Germinal center (tissue), 1 donor: ENCODE data around the gene C5orf63.
"Not testable (repeated sequence)": the region's sequence is repeated elsewhere in the genome, so short reads cannot be mapped to it uniquely, and the experiment has no call there.

Source experiments
- DNase-seq: peaks from one replicate; pipeline ENCODE4 v3.0.0; 2012; ENCODE audit warnings: mixed read lengths, low spot score

C5orf63 gene

GRCh38 chr5:127031147-127031862 lies 42.0 kb downstream of the C5orf63 start:
- DNase-seq, result peak; percentile 36

- peak; percentile 97 for DNase-seq
These were observed 42.8 kb downstream of the C5orf63 start, which contains the start of gene MARCHF3 for GRCh38 chr5:127030259-127031146. MARCHF3 (minus strand) TSS chr5:127030558; CDS start chr5:126918171, 112,387 bp downstream.

GRCh38 chr5:127029581-127030258 lies 43.6 kb downstream of the C5orf63 start:
- DNase-seq, result peak; percentile 33

GRCh38 chr5:127028822-127029457 lies 44.4 kb downstream of the C5orf63 start:
- no peak for DNase-seq

GRCh38 chr5:127027539-127027938 lies 45.8 kb downstream of the C5orf63 start:
- no peak for DNase-seq

GRCh38 chr5:127026166-127026565 lies 47.1 kb downstream of the C5orf63 start:
- no peak for DNase-seq

- DNase-seq, result no peak
These were observed 47.8 kb downstream of the C5orf63 start for GRCh38 chr5:127025467-127025866.

- DNase-seq, result no peak
These were observed 48.5 kb downstream of the C5orf63 start for GRCh38 chr5:127024821-127025220.

GRCh38 chr5:127023552-127024191 lies 49.6 kb downstream of the C5orf63 start:
- DNase-seq, result not testable (repeated sequence)

GRCh38 chr5:127022846-127023245 lies 50.5 kb downstream of the C5orf63 start:
- DNase-seq, result no peak

- DNase-seq, result no peak
These were observed 53.4 kb downstream of the C5orf63 start for GRCh38 chr5:127019928-127020327.

- not testable (repeated sequence) for DNase-seq
These were observed 56.6 kb downstream of the C5orf63 start for GRCh38 chr5:127016722-127017121.

- DNase-seq, result no peak
These were observed 57.6 kb downstream of the C5orf63 start for GRCh38 chr5:127015716-127016115.

GRCh38 chr5:127014573-127014972 lies 58.7 kb downstream of the C5orf63 start:
- no peak for DNase-seq

- no peak for DNase-seq
These were observed 59.9 kb downstream of the C5orf63 start for GRCh38 chr5:127013407-127013806.

- DNase-seq, result no peak
These were observed 60.4 kb downstream of the C5orf63 start for GRCh38 chr5:127012916-127013315.

- DNase-seq, result no peak
These were observed 61.2 kb downstream of the C5orf63 start for GRCh38 chr5:127011961-127012644.

- no peak for DNase-seq
These were observed 62.1 kb downstream of the C5orf63 start for GRCh38 chr5:127011153-127011552.

GRCh38 chr5:127010362-127010761 lies 62.9 kb downstream of the C5orf63 start:
- DNase-seq, result no peak

- DNase-seq, result no peak
These were observed 63.5 kb downstream of the C5orf63 start for GRCh38 chr5:127009784-127010183.
